NCI-H2196 (cell line): ENCODE results near the gene CEP112.
"Not testable (repeated sequence)": the region's sequence is repeated elsewhere in the genome, so short reads cannot be mapped to it uniquely, and the experiment has no call there.

ENCODE experiments used
- DNase-seq: peaks from one replicate; lab custom pipeline; 2025; ENCODE audit not compliant: unreplicated experiment; lab: John Stamatoyannopoulos, UW

CEP112 gene

DNA sequence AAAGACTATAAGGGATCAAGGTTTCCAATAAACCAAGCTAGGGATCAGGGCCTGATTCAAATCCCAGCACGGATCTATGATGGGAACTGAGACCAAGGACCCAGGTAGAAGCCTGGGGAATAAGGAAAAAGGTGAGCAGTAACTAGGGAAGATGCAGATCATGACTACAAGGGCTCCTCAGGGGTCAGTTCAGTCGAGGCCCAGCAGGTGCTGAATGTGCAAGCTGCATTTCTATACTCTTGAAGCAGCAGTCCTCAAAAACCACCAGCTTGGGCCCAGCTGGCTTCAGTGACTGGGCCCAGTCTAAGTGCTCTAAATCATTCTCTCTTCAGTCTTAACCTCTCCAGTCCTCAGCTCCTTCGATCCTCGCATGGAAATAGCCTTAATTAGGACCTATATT lies 401.7 kb downstream of the CEP112 start:
- DNase-seq = no peak

DNA sequence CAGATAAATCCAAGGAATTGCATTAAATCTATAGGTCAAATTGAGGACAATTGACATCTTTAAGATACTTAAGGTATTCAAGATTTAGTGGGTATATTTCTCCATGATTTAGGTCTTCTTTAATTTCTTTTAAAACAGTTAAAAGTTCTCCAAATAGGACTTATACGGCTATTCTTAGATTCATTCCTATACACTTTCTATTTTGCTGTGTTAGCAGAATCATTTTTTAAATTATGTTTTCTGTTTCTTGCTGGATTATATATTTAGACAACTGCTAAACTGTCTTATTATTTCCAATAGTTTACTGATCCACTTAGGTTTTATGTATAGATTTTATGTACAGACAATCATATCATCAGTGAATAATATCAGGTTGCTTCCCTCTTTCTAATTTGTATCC lies 404.4 kb downstream of the CEP112 start:
- no peak for DNase-seq

DNA sequence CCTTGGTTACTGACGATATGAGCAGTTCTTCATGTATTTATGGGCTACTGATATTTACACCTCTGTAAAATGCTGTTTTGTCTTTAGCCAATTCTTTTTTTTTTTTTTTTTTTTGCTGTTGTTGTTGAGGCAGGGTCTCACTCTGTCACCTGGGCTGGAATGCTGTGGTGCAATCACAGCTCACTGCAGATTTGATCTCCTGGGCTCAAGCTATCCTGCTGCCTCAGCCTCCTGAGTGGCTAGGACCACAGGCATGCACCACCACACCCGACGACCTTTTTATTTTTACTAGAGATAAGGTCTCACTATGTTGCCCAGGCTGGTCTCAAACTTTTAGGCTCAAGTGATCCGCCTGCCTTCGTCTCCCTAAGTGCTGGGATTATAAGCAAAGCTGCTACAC lies 405.5 kb downstream of the CEP112 start:
- no peak for DNase-seq

- DNase-seq = no peak
Observed at GRCh38 chr17:65785109-65785508, 406.8 kb downstream of the CEP112 start.

GRCh38 chr17:65783845-65784334 lies 408.0 kb downstream of the CEP112 start:
- DNase-seq = no peak

DNA sequence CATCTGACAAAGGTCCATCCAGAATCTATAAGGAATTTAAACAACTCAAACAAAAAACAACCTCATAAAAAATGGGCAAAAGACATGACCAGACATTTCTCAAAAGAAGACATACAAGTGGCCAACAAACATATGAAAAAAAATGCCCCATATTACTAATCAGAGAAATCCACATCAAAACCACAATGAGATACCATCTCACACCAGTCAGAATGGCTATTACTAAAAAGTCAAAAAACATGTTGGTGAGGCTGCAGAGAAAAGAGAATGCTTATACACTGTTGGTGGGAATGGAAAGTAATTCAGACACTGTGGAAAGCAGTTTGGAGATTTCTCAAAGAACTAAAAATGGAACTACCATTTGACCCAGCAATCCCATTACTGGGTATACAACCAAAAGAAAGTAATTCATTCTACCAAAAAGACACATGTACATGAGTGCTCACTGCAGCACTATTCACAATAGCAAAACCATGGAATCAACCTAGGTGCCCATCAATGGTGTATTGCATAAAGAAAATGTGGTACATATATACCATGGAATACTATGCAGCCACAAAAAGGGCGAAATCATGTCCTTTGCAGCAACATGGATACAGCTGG lies 409.7 kb downstream of the CEP112 start:
- not testable (repeated sequence) for DNase-seq

DNA sequence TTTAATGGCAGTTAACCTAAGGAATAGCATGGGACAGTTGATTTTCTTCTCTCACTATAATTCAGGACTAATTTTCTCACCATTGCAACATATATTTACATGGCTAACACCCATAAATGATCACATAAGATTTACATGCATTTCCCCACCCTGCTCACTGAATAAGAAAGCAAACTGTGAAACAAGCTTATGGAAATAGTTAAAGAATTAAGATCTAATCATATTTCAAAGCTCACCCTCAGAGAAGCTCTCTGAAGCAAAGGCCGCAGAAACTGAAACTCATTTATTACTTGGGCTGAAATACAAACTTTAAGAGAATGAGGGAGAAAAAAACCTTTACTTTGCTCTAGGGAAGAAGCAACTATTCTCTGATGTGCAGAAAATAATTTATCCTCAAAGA lies 411.8 kb downstream of the CEP112 start:
- DNase-seq = no peak

DNA sequence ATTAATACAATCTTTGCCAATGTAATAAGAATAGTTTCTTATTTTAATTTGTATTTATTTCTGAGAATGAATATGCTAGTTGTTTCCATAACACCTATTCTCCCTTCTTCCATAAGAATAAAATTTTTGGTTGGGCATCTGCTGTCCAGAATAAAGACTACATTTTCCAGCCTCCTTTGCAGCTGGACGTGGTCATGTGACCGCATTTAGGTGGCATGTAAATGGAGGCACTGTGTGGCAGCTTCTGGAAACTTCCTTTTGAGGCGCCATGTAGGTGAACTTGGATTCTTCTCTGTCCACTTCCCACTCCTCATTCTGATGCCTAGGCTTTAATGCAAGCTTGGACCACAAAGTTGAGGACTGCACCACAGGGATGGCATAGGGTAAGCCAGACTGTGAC lies 415.0 kb downstream of the CEP112 start:
- DNase-seq = no peak

GRCh38 chr17:65774787-65775186 lies 417.1 kb downstream of the CEP112 start:
- DNase-seq = no peak

GRCh38 chr17:65772989-65773388 lies 418.9 kb downstream of the CEP112 start:
- DNase-seq = no peak

DNA sequence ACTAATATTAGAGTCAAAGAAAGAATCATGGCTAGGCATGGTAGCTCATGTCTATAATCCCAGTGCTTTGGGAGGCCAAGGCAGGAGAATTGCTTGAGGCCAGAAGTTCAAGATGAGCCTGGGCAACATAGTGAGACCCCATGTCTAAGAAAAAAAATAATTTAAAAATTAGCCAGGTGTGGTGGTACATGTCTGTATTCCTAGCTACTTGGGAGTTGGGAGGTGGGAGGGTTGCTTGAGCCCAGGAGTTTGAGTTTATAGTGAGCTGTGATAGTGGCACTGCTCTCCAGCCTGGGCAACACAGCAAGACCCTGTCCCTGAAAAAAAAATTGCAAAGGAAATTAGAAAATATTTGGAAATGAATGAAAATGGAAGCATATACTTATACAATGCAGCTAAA lies 420.2 kb downstream of the CEP112 start:
- DNase-seq = no peak

- no peak for DNase-seq
Observed at GRCh38 chr17:65763786-65764185, 428.1 kb downstream of the CEP112 start.

DNA sequence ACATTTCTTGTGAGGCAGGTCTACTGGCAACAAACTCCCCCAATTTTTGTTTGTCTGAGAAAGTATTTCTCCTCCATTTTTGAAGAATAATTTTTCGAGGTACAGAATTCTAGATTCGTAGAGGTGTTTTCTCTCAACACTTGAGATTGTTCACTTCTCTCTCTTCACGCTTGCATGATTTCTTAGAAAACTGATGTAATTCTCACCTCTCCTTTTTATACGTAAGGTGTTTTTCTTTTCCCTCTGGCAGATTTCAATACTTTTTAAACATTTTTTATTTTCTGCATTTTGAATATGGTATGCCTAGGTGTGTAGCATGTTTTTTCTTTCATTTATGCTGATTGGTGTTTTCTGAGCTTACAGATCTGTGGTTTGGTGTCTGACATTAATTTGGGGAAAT lies 429.0 kb downstream of the CEP112 start:
- no peak for DNase-seq

DNA sequence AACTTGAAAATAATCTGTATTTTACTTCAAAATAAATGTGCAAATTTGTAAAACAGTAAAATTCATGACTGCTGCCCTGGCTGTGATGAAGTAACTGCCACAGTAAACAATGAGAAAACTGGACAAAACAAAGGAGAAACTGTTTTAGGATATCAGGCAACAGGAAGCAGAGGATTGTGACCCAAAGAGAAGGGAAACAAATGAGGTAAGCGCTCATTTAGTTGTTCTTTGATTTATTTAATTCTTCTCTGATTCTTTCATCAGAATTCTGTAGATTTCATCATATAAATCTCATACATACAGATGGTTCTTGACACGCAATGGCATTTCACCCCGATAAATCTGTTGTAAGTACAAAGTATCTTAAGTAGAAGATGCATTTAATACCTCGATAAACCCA lies 432.4 kb downstream of the CEP112 start:
- DNase-seq = no peak

DNA sequence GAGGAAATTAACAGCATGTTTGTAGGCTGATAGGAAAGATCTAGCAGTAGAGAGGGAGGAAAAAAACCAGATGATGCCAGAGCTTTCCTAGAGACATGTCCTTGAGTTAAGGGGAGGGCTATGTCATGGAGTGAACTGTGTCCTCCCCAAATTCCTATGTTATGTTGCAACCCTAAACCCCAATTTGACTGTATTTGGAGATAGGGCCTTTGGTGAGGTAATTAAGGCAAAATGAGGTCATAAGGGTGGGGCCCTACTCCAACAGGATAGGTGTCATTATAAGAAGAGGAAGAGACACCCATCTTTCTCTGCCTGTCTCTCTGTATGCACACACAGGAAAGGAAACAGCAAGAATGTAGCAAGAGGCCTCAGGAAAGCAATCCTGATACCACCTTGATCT lies 435.2 kb downstream of the CEP112 start:
- DNase-seq = no peak

DNA sequence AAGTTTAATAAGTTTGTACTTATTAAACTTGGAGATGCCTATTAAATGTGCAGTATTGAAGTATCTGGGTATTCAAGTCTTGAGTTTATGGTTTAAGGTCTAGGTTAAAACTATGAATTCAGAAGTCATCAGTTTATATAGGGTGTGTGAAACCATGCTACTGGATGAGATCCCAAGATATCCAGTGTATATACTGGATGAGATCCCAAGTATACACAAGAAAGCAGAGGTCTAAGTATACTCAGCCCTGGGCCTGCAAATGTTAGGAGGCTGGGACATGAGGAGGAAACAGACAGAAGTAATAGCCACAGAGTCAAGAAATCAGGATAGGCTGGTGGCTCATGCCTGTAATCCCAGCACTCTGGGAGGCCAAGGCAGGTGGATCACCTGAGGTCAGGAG lies 436.1 kb downstream of the CEP112 start:
- no peak for DNase-seq

- DNase-seq = no peak
Observed at GRCh38 chr17:65754630-65755029, 437.3 kb downstream of the CEP112 start.

- DNase-seq = no peak
Observed at GRCh38 chr17:65754081-65754480, 437.9 kb downstream of the CEP112 start.

- DNase-seq = no peak
Observed at GRCh38 chr17:65753348-65753747, 438.6 kb downstream of the CEP112 start.

- DNase-seq = no peak
Observed at GRCh38 chr17:65751263-65751662, 440.7 kb downstream of the CEP112 start.

- DNase-seq = peak; percentile 90
Observed at GRCh38 chr17:65750631-65751115, 441.3 kb downstream of the CEP112 start.

GRCh38 chr17:65750166-65750565 lies 441.8 kb downstream of the CEP112 start:
- DNase-seq = peak; percentile 19

DNA sequence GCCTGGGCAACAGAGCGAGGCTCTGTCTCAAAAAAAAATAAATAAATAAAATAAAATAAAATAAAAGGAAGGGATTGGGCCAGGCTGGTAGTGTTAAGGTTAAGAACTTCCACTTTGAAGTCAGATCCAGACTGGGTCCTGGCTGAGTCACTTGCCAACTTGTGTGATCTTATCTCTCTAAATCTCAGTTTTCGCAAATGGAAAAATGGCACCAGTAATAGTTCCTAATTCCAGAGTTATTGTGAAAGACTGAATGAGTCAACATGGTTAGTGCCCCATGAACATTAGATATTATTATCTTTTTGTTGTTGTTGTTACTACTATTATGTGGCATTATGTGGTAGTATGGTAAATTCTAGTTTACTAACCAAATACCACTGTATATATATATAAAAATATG lies 442.5 kb downstream of the CEP112 start:
- DNase-seq = no peak
